22Rv1 (cell line): ENCODE data around the gene ABCA4.

Experiments used
- CTCF ChIP-seq: fragments of 450-650 bp; IDR thresholded peaks from 2 replicates; pipeline ENCODE4 v1.5.1; 2017; ENCODE audit warnings: mild to moderate bottlenecking
- ZFX ChIP-seq: fragments of 450-650 bp; IDR thresholded peaks from 2 replicates; pipeline ENCODE4 v1.6.1; 2017; ENCODE audit warnings: antibody characterized with exemption, borderline replicate concordance

- TF ChIP-seq CTCF (no peak), ZFX (no peak)
Measured at GRCh38 chr1:94107141-94107540, 13.8 kb downstream of the ABCA4 start.
